ENCODE data around the gene ATAD2B. TPM values are rescaled to one million over a fixed set of nuclear protein-coding genes. Genes with fewer than 3 reads are reported as not detected.
A peak's percentile ranks its signal among the peaks of the same experiment; 100 is the strongest.
"Not testable (repeated sequence)": the region's sequence is repeated elsewhere in the genome, so short reads cannot be mapped to it uniquely, and the experiment has no call there.

Gene ATAD2B
- total RNA-seq, 1 donor from 2014 or later = 9.2 TPM

DNA sequence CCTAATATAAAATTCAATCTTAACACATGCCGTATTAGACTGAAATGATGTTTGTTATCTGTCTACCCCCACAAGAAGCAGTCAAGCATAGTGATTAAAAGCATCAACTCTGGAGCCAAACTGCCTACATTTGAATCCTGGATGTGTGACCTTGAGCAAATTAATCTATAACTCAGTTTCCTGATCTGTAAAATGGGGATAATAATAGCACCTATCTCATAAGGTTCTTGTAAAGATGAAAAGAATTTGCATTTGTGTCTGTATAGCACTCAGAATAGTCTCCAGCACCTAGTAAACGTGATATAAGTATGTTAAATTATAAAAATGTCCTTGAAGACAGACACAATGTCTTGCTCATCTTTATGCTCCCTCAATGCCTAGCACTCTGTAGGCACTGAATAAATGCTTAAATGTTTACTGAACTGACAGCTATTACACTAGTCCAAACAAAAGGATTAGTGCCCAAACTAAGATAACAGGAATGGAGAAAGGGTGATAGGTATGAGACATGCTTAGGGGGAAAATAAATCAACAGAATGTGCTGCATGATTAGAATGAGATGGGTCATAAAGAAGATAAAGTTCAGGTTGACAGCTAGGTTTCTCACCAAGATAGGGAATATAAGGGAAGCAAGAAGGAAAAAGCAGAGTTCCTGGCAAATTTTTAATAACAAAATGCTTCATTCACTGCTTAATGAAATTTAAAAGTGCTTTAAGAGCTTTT, 180.6 kb downstream of the ATAD2B start:
- no peak for DNase-seq (ENCODE audit: low read depth in 2 of 2)

GRCh38 chr2:23745726-23746105, 181.2 kb downstream of the ATAD2B start:
- peak; percentile 22 to 50 for DNase-seq (ENCODE audit: low read depth in 2 of 2)

DNA sequence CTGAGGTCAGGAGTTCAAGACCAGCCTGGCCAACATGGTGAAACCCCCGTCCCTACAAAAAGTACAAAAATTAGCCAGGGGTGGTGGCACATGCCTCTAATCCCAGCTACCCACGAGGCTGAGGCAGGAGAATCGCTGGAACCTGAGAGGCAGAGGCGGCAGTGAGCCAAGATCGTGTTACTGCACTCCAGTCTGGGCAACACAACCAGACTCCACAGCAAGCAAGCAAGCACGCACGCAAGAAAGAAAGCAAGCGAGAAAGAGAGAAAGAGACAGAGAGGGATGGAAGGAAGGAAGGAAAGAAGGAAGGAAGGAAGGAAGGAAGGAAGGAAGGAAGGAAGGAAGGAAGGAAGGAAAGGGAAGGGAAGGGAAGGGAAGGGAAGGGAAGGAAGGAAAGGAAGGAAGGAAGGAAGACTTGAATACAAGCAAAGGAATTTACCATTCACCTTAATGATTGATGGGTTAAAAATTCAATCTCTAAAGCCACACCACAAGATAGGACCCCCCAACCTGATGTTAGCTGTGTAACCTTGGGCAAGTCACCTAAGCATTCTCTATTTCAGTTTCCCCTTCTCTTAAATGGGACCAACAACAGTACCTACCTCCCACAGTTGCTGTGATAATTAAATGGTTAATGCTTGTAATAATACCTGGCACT, 181.7 kb downstream of the ATAD2B start:
- DNase-seq (ENCODE audit: low read depth in 2 of 2) = no peak

DNA sequence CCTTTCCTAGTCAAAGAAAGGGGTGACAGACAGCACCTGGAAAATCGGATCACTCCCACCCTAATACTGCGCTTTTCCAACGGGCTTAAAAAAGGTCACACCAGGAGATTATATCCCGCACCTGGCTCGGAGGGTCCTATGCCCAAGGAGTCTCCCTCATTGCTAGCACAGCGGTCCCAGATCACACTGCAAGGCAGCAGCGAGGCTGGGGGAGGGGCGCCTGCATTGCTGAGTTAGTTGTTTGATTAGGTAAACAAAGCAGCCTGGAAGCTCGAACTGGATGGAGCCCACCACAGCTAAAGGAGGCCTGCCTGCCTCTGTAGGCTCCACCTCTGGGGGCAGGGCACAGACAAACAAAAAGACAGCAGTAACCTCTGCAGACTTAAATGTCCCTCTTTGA, 190.1 kb downstream of the ATAD2B start:
- DNase-seq (ENCODE audit: low read depth in 2 of 2) = not testable (repeated sequence)

GRCh38 chr2:23734416-23734815, 192.5 kb downstream of the ATAD2B start:
- peak in 1 of 2 donors; percentile 6 for DNase-seq (ENCODE audit: low read depth in 2 of 2)

- not testable (repeated sequence) for DNase-seq (ENCODE audit: low read depth in 2 of 2)
Measured at GRCh38 chr2:23723029-23723428, 203.9 kb downstream of the ATAD2B start.

DNA sequence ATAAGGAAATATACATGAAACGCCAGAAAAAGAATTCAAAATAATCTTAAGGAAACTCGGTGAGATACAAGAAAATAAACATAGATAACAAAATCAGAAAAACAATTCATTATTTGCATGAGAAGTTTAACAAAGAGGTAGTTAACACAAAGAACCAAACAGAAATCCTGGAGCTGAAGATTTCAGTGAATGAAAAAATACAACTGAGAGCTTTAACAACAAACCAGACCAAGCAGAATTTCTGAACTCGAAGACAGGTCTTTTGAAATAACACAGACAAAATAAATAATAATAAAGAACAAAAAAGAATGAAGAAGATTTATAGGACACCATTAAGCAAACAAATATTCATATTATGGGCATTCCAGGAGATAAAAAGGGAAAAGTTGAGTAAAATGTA, 204.7 kb downstream of the ATAD2B start:
- DNase-seq (ENCODE audit: low read depth in 2 of 2) = no peak

GRCh38 chr2:23721454-23721826, 205.5 kb downstream of the ATAD2B start:
- DNase-seq (ENCODE audit: low read depth in 2 of 2) = no peak

DNA sequence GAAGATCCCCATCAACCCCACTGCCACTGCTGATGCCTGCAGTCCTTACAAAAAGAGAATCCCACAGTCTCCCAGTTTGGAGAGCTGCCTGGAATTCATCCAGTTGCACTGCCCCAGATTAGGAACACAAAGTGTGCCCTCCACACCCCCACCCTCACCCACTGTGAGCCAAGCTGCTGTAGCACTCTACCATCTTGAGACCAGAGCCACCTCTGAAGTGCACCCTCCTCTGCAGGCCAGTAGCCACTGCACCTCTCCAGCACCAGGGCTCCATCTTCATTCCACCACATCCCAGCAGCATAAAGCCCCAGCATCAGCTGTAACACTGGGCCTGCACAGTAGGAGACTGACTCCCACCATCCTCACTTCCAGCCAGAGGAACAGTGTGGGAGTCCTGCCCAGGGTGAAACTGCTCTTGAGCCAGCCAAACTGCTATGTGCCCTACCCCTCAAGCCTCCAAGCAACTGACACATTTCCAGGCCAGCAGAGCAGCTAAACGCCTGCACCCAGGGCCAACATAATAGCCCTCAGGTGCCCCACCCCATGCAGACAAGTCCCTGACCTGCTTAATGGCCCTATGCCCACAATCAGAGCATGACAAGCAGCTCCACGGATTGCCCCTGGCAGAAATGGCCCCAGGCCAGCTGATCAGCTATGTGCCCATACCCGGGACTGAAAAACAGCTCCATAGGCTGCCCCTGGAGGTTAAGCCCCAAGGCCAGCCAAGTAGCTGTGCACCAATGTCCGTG, 206.0 kb downstream of the ATAD2B start:
- DNase-seq (ENCODE audit: low read depth in 2 of 2) = no peak

DNA sequence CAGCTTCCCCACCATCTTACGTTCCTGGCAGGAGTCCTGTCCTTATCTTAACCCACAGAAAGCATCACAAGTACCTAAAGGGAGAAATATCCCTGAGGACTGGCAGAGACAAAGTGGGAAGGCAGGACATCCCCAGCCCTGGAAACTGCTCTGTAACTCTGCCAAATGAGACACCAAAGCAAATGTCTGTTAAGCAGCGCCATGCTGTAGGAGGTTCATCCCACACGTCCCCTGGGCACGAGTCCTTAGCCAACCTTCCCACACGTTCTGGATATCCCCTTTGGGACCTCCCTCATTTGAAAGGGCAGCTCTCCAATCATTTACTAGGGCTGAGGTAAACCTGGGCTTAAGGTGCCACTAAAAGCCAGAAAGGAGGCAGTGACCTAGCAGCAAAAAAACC, 207.2 kb downstream of the ATAD2B start:
- no peak for DNase-seq (ENCODE audit: low read depth in 2 of 2)

GRCh38 chr2:23718931-23719700, 207.8 kb downstream of the ATAD2B start:
- no peak for DNase-seq (ENCODE audit: low read depth in 2 of 2)

- DNase-seq (ENCODE audit: low read depth in 2 of 2) = no peak
Measured at GRCh38 chr2:23713351-23713750, 213.6 kb downstream of the ATAD2B start.

- DNase-seq (ENCODE audit: low read depth in 2 of 2) = no peak
Measured at GRCh38 chr2:23712756-23713151, 214.2 kb downstream of the ATAD2B start.

- no peak for DNase-seq (ENCODE audit: low read depth in 2 of 2)
Measured at GRCh38 chr2:23711979-23712755, 214.8 kb downstream of the ATAD2B start.

DNA sequence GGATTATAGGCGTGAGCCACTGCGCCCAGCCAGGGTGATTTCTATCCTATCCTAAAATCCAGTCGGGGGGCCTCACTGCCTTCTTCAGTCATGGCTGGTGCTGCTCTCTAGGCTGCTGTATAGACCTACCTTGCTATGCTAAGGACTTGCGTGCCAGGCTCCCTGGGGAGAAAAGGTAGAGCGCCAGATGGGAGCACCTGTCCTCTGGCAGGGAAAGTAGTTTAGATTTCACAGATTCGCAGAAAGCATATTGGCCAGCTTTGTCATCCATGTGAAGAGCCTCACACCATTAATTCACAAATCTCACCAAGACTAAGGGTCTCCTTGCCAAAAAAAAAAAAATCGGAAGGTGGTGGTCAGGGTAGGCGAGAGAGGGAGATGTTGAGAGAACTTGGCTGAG, 217.6 kb downstream of the ATAD2B start:
- no peak for DNase-seq (ENCODE audit: low read depth in 2 of 2)

DNA sequence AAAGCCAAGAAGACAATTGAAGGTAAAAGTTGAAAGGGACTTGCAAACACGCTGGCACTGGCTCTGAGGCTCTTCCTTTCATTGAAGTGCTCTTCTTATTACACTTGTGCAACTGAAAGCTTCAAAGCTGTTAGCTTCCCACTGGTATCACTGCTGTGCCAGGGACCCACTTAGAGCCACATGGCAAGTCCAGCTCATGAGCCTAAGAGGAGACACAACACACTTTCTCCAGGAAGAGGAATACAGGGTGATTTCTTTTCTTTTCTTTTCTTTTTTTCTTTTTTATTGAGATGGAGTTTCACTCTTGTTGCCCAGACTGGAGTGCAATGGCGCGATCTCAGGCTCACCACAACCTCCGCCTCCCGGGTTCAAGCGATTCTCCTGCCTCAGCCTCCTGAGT, 218.2 kb downstream of the ATAD2B start:
- DNase-seq (ENCODE audit: low read depth in 2 of 2) = no peak

- no peak for DNase-seq (ENCODE audit: low read depth in 2 of 2)
Measured at GRCh38 chr2:23707096-23707495, 219.8 kb downstream of the ATAD2B start.

DNA sequence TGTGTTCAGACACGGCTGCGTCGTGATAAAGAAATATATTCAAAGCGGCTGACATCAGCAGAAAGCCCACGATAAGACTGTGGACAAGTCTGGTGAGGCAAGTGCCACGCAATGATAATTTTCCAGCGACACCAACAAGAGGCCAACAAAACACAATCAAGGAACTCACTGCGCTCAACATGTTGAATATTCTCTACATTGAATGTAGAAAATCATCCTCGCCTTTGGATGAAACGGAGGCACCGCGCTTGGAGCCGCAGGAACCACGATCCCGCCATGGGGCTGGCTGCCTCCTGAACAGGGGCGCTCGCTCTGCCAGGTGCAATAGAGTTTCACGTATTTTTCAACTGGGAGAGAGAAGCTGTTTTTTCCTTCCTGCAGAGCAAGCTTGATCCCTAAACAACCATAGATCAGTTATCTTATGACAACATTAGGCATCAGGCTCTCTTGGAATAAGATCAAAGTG, 220.3 kb downstream of the ATAD2B start:
- DNase-seq (ENCODE audit: low read depth in 2 of 2) = no peak

DNA sequence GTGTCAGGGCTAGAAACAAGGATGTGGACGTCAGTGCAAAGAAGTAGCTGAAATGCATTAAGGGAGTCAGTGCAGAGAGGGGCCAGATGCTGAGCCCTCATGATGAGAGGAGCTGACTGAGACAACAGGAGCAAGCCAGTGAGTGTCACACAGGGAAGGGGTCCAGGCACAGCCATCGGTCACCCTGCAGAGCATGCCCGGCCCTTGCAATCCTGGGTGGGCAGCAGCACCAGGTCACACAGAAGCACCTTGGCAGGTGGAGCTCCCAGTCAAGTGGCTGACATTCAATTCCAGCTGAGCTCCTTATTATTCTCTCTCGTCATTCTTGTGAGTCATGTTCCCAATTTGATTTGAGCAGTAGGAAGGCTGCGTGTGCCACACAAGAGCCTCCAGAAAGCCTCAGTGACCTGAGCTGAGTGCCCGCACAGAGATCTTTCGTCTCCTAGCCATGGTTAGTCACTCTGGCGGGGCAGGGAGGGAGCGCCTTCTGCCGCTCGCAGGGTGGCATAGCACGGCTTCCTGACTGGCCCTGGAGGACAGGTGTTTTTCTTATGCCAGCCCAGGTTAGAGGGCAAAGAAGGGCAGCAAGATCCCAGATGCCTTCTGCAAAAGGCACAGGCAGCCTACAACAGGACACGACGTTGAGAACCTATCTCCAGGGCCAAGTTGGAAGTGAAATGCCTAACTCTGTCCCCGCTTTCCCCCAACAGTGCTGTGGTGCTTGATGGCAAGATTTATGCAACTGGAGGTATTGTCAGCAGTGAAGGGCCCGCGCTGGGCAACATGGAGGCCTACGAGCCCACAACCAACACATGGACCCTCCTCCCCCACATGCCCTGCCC, 220.9 kb downstream of the ATAD2B start:
- no peak for DNase-seq (ENCODE audit: low read depth in 2 of 2)

Measured in dermis microvascular lymphatic vessel endothelial cell (primary cell).